Keratinocyte (primary cell): ENCODE measurements around the gene C6orf15. TPM values are rescaled to one million over a fixed set of nuclear protein-coding genes. Genes with fewer than 3 reads are reported as not detected.

Experiments used
- DNase-seq: peaks from one replicate; pipeline ENCODE4 v3.0.0-alpha.2; 2011; ENCODE audit warnings: low read depth, missing footprints, low spot score
- FAIRE-seq: peaks from 2 replicates; lab custom pipeline; 2011; peaks lifted over from hg19 to GRCh38; lab: Jason Lieb, UNC
- H2AFZ ChIP-seq: 2 replicates; pipeline ENCODE4 v1.6.0; 2012; ENCODE audit warnings: low read length, control low read depth, inconsistent platforms; ENCODE audit not compliant: control insufficient read depth
- H3K27ac ChIP-seq: 2 replicates; pipeline ENCODE4 v1.5.1; 2011; ENCODE audit warnings: low read length; ENCODE audit not compliant: control insufficient read depth, insufficient read depth
- H3K27me3 ChIP-seq: 3 replicates; pipeline ENCODE4 v1.6.0; 2011; ENCODE audit warnings: low read length; ENCODE audit not compliant: control insufficient read depth, insufficient read depth; ENCODE audit errors: extremely low read depth
- H3K36me3 ChIP-seq, 2 experiments: 2 replicates in 1 of 2; 3 replicates in 1 of 2; pipeline ENCODE4 v1.5.1; 2011; ENCODE audit warnings: low read length in 2 of 2, mild to moderate bottlenecking in 1 of 2; ENCODE audit not compliant: control insufficient read depth in 2 of 2, insufficient read depth in 2 of 2; ENCODE audit errors: extremely low read depth in 1 of 2
- H3K4me1 ChIP-seq: 3 replicates; pipeline ENCODE4 v1.5.1; 2011; ENCODE audit warnings: low read length; ENCODE audit not compliant: control insufficient read depth, insufficient read depth; ENCODE audit errors: extremely low read depth
- H3K4me2 ChIP-seq: 3 replicates; pipeline ENCODE4 v1.6.0; 2011; ENCODE audit warnings: low read depth, low read length; ENCODE audit not compliant: control insufficient read depth, insufficient read depth; ENCODE audit errors: extremely low read depth
- H3K4me3 ChIP-seq, 3 experiments: fragments of 200-600 bp in 1 of 3; sonication (generic) in 1 of 3; 2 replicates in 2 of 3; 3 replicates in 1 of 3; pipeline ENCODE4 v1.5.1; 2011 to 2016; ENCODE audit warnings: low read length in 3 of 3, mild to moderate bottlenecking in 3 of 3, control low read depth in 2 of 3, inconsistent platforms in 1 of 3, low read depth in 1 of 3, mixed read lengths in 1 of 3, mixed run types in 1 of 3, moderate library complexity in 1 of 3; ENCODE audit not compliant: control insufficient read depth in 2 of 3, insufficient read depth in 2 of 3; ENCODE audit errors: extremely low read depth in 1 of 3
- H3K79me2 ChIP-seq: 2 replicates; pipeline ENCODE4 v1.6.0; 2012; ENCODE audit warnings: low read length; ENCODE audit not compliant: control insufficient read depth, insufficient read depth
- H3K9ac ChIP-seq: 3 replicates; pipeline ENCODE4 v1.6.0; 2011; ENCODE audit warnings: low read length; ENCODE audit not compliant: control insufficient read depth, insufficient read depth; ENCODE audit errors: extremely low read depth
- H3K9me1 ChIP-seq: 3 replicates; pipeline ENCODE4 v1.6.0; 2011; ENCODE audit warnings: low read length; ENCODE audit not compliant: control insufficient read depth, insufficient read depth; ENCODE audit errors: extremely low read depth
- H3K9me3 ChIP-seq: 2 replicates; pipeline ENCODE4 v1.5.1; 2012; ENCODE audit warnings: low read depth, low read length; ENCODE audit not compliant: control insufficient read depth
- H4K20me1 ChIP-seq: 3 replicates; pipeline ENCODE4 v1.6.0; 2011; ENCODE audit warnings: low read length; ENCODE audit not compliant: control insufficient read depth, insufficient read depth; ENCODE audit errors: extremely low read depth
- EZH2 ChIP-seq: IDR thresholded peaks from one replicate; pipeline ENCODE4 v1.6.1; 2012; ENCODE audit warnings: inconsistent platforms, mild to moderate bottlenecking, low read length, moderate library complexity
- dilution Hi-C: fragments of 300-500 bp; cut with MboI; formaldehyde crosslinking; loops from one replicate; pipeline ENCODE4 v1.7.0; 2020; ENCODE audit warnings: low sequenced_read_pairs; ENCODE audit not compliant: extremely low pct_ligation_motif_present
- polyA minus RNA-seq, 3 experiments: library from RNA; depleted of rRNA, polyadenylated mRNA; stranded (reverse); fragments of >200 nt; gene quantifications; 1 replicate in 1 of 3; 2 replicates in 1 of 3; 3 replicates in 1 of 3; pipeline ENCODE4 v1.2.3, GENCODE V29; 2011
- polyA plus RNA-seq, 5 experiments: library from polyadenylated mRNA; depleted of rRNA in 3 of 5; stranded (reverse) in 3 of 5; stranded (forward) in 1 of 5; unstranded in 1 of 5; fragments of >200 nt; gene quantifications; 1 replicate in 1 of 5; 2 replicates in 3 of 5; 3 replicates in 1 of 5; pipeline versions ENCODE4 v1.2.1 to v1.2.3, GENCODE V29; 2011 to 2012; ENCODE audit warnings: missing spikeins in 2 of 5, low read depth in 1 of 5, low replicate concordance in 1 of 5
- TF ChIP-seq, protein P1 (sequence below), 3 experiments: IDR thresholded peaks in 1 of 3; conservative IDR thresholded peaks in 1 of 3; optimal IDR thresholded peaks in 1 of 3; 2 replicates in 2 of 3; 3 replicates in 1 of 3; pipeline versions ENCODE3 to v1.5.1; 2011; ENCODE audit warnings: low read length in 3 of 3, mild to moderate bottlenecking in 3 of 3, moderate library complexity in 2 of 3, control low read depth in 1 of 3, inconsistent platforms in 1 of 3; ENCODE audit not compliant: insufficient read depth in 2 of 3; ENCODE audit errors: extremely low read depth in 1 of 3

The C6orf15 gene
- polyA plus RNA-seq (0.08 to 0.35 TPM (median 0.30 TPM) in 3 replicates), polyA minus RNA-seq (not detected in 3 replicates)
- polyA plus RNA-seq (2011; ENCODE audit: low read depth), result 3.8 TPM
- 0.36 and 0.79 TPM in 2 replicates for polyA plus RNA-seq (2011; cell fraction: cytosol; rRNA removed)
- 1.1 and 1.9 TPM in 2 replicates for polyA plus RNA-seq (2011; cell fraction: nucleus; rRNA removed)
- 0.39 and 17.1 TPM in 2 replicates for polyA plus RNA-seq (2012; ENCODE audit: low replicate concordance)
- not detected for polyA minus RNA-seq (2011; cell fraction: cytosol; rRNA and poly(A)+ RNA removed)
- polyA minus RNA-seq (2011; cell fraction: nucleus; rRNA and poly(A)+ RNA removed), result 1.2 TPM in 1 of 2 replicates, not detected in the other

DNA sequence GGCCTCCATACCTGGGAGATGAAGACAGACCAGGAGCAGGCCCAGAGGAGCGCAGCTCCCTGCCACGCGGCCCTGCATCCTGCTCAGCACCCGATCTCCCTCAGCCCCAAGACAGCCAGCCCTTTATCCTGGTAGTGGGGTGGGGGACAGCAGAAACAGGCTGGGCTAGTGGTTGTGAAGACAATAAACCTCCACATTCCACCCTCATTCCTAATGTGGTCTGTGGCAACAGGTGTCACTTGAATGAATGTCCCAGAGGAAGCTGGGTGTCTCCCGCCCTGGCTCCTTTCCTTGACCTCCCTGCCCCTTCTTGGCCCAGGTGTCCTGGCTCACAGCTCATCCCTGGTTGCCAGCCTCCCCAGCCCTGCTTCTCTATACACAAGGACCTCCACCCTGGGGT lies at the start of gene C6orf15:
TSS of gene C6orf15 (minus strand) at position 98 of the 400 bp plus-strand sequence. CDS start at position 78, 20 bp downstream.
- dilution Hi-C loops, result no loop called here
- H3K4me2 ChIP-seq, result no peak within 1 kb of the TSS
- H3K27ac ChIP-seq, result no peak within 1 kb of the TSS
- TF ChIP-seq, protein P1, sequence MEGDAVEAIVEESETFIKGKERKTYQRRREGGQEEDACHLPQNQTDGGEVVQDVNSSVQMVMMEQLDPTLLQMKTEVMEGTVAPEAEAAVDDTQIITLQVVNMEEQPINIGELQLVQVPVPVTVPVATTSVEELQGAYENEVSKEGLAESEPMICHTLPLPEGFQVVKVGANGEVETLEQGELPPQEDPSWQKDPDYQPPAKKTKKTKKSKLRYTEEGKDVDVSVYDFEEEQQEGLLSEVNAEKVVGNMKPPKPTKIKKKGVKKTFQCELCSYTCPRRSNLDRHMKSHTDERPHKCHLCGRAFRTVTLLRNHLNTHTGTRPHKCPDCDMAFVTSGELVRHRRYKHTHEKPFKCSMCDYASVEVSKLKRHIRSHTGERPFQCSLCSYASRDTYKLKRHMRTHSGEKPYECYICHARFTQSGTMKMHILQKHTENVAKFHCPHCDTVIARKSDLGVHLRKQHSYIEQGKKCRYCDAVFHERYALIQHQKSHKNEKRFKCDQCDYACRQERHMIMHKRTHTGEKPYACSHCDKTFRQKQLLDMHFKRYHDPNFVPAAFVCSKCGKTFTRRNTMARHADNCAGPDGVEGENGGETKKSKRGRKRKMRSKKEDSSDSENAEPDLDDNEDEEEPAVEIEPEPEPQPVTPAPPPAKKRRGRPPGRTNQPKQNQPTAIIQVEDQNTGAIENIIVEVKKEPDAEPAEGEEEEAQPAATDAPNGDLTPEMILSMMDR (optimal IDR thresholded peaks at IDR 0.05 in 1 of 3, IDR thresholded peaks at IDR 0.05 in 1 of 3, conservative IDR thresholded peaks at IDR 0.05 in 1 of 3; ENCODE audit: extremely low read depth in 1 of 3, insufficient read depth in 2 of 3, low read length in 3 of 3), result no peak
- no peak for TF ChIP-seq EZH2
- no peak for FAIRE-seq
- H3K4me3 ChIP-seq, result no peak within 1 kb of the TSS
- H2AFZ ChIP-seq, result no peak within 1 kb of the TSS
- peaks cover 25% of the 10 kb centered on the region for H3K79me2 ChIP-seq
- H4K20me1 ChIP-seq, result no peaks in the 10 kb centered on the region
- H3K9me1 ChIP-seq, result no peaks in the 10 kb centered on the region
- no peaks in the 10 kb centered on the region for H3K27me3 ChIP-seq
- peaks cover 3 to 4% of the 10 kb centered on the region in 2 experiments for H3K36me3 ChIP-seq
- H3K9me3 ChIP-seq, result no peaks in the 10 kb centered on the region
- no peak for DNase-seq
- H3K9ac ChIP-seq, result no peak within 1 kb of the TSS
- peaks cover 38% of the 10 kb centered on the region for H3K4me1 ChIP-seq

DNA sequence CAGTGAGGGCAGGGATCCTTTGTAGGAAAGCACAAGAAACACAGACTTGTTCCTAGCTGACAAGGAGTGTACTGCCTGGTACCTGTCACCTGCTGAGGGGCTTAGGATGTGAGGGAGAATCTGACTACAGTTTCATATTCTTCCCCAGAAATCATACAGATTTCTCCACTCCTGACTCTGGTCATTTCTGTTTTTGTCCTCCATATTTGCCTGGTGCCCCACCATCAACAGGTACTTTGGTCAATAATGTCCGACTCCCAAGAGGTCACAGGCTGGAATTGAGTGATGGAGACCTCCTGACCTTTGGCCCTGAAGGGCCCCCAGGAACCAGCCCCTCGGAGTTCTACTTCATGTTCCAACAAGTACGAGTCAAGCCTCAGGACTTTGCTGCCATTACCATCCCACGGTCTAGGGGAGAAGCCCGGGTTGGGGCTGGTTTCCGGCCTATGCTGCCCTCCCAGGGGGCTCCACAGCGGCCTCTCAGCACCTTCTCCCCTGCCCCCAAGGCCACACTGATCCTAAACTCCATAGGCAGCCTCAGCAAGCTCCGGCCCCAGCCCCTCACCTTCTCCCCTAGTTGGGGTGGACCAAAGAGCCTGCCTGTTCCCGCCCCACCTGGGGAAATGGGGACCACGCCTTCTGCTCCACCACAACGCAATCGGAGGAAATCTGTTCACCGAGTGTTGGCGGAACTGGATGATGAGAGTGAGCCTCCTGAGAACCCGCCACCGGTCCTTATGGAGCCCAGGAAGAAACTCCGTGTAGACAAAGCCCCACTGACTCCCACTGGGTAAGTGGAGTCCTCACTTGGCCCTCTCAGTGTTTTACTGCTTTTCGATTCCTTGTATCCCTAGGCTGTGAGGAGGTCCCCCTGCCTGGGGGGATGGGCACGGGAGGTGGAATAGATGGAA lies 49.1 kb upstream of the C6orf15 start:
- no peaks in the 10 kb centered on the region for H3K9me3 ChIP-seq
- TF ChIP-seq, protein P1 (optimal IDR thresholded peaks at IDR 0.05 in 1 of 3, IDR thresholded peaks at IDR 0.05 in 1 of 3, conservative IDR thresholded peaks at IDR 0.05 in 1 of 3; ENCODE audit: extremely low read depth in 1 of 3, insufficient read depth in 2 of 3, low read length in 3 of 3), result no peak
- no peak for TF ChIP-seq EZH2
- H4K20me1 ChIP-seq, result no peaks in the 10 kb centered on the region
- no peaks in the 10 kb centered on the region for H3K9me1 ChIP-seq
- peaks cover 15% of the 10 kb centered on the region for H3K4me1 ChIP-seq
- peaks cover 0 to 3% of the 10 kb centered on the region in 2 experiments for H3K36me3 ChIP-seq
- no peak overlapping the region for H3K27ac ChIP-seq
- no peak overlapping the region for H2AFZ ChIP-seq
- H3K79me2 ChIP-seq, result peaks cover 10% of the 10 kb centered on the region
- no peaks in the 10 kb centered on the region for H3K27me3 ChIP-seq
- H3K4me2 ChIP-seq, result no peak overlapping the region
- no peak for DNase-seq
- H3K9ac ChIP-seq, result no peak overlapping the region
- no peak overlapping the region for H3K4me3 ChIP-seq
- dilution Hi-C loops, result no loop called here
- no peak for FAIRE-seq
